Ammon's horn (tissue), 1 donor: ENCODE results near the gene PRKAR1B.

Source experiments
- DNase-seq: peaks from one replicate; pipeline ENCODE4 v3.0.0-alpha.2; 2016; ENCODE audit warnings: low spot score

PRKAR1B gene

GRCh38 chr7:727104-727805, at the start of gene PRKAR1B:
PRKAR1B (minus strand) TSS chr7:727281; CDS start chr7:711505, 15,776 bp downstream.
- DNase-seq = no peak

DNA sequence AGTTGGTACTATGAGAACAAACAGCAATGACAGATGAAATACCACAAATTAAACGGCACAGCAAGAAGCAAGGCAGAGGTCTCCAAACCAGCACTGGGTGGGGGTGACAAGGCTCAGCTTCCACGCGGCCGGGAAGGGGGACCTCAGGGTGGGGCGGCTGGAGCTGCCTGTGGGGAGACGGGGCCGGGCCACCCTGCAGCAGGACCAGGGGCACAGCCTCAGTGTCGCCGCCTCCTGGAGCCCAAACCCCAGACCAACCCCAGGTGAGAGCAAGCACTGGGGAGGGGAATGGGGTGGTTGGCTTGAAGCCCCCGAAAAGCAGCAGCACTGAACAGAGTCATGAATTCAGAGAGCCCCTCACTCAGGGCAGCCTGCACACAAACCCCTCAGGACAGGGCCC, 49.3 kb upstream of the PRKAR1B start:
- DNase-seq = no peak

DNA sequence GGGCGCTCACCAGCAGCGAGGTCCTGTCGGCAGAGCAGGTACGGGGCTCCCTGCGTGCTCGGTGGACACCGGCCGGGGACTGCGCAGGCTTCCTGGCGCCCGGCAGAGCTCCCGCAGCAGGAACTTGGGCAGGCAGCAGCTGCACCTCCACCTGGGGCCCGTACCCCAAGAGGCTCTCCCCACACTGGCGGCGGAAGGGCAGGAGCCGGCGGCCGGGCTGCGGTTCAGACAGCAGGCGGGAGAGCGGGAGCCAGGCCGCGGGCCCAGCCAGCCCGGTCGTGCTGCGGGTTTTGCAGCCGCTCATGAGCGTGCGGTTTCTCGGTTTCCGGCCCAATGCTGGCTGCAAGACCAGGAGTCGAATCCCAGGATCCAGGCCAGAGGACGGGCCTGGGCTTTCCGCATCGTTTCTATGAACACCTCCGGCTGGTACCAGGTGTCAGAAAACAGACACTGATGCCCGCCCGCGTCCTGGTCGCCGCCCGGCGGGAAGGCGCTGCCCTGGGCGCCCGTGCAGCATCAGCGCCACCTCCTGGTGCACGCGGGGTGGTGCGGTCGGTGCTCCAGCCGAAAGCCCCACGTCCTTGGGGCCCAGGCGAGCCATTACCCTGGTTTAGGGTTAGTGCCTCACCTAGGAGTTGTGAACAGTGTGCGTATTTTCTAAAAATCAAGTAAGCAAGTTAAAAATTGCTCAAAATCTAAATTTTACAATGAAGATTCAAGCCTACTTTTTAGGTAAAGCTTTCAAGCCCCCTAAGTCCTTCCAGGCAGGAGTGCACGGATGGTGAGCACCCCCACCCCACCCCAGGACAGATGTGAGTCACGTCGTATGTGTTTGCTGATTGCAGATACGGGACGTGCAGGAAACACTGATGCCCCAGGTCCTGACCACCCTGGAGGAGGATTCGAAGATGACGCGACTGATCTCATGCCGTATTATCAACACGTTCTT, 47.4 kb upstream of the PRKAR1B start:
- DNase-seq = peak; percentile 59

GRCh38 chr7:773622-773915, 46.5 kb upstream of the PRKAR1B start:
- DNase-seq = no peak

GRCh38 chr7:772861-773621, 46.0 kb upstream of the PRKAR1B start:
- no peak for DNase-seq

- DNase-seq = no peak
Measured at GRCh38 chr7:772392-772791, 45.3 kb upstream of the PRKAR1B start.

GRCh38 chr7:772005-772294, 44.9 kb upstream of the PRKAR1B start:
- DNase-seq = no peak

DNA sequence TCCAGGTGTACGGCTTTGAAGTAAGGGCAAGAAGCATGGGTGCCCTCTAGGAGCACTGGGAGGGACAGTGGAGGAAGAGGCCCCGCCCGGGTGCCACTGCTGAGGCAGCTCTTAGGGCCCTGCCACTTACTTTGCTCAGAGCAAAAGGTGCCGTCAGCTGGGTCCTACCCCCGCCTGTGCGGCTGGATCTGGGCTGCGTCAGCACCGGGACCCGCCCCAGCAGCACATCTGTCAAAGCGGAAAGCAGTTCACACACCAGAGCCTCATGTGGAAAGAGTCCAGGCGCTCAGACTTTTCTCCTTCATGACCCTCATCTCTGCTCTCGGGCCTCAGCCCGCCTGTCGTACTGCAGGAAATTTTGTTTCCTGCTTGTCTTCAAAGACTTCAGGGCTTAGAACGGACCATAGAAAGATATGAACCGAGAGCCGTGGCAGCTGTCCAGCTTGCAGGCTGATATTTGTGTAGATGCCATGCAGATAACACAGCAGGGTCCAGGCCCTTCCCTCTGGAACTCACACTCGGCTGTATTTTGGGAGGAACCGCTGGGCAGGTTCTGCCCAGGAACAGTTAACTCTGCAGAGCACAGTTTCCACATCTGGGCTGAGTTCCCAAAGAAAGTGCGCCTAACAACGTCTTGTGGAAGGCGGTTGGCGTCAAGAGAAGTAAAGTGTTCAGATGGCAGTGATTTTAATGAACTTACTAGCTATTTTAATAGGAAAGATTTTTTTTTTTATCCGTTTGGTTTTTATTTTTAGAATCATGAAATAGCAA, 44.3 kb upstream of the PRKAR1B start:
- DNase-seq = no peak

- DNase-seq = no peak
Measured at GRCh38 chr7:770741-771166, 43.7 kb upstream of the PRKAR1B start.

DNA sequence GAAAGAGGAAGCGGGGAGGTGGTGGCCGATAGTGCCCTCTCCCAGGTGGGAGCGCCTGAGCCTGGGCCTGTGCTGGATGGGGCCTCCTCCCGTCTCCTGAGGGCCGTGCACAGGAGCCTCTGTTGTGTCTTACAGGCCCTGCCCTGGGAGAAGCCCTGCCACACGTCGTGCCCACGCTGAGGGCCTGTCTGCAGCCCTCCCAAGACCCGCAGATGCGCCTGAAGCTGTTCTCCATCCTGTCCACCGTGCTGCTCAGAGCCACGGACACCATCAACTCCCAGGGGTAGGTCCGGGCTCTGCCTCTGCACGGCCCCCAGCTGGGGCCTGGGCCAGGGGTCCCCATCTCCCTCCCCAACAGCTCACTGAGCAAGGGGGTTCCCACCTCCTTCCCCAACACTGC, 43.3 kb upstream of the PRKAR1B start:
- no peak for DNase-seq

DNA sequence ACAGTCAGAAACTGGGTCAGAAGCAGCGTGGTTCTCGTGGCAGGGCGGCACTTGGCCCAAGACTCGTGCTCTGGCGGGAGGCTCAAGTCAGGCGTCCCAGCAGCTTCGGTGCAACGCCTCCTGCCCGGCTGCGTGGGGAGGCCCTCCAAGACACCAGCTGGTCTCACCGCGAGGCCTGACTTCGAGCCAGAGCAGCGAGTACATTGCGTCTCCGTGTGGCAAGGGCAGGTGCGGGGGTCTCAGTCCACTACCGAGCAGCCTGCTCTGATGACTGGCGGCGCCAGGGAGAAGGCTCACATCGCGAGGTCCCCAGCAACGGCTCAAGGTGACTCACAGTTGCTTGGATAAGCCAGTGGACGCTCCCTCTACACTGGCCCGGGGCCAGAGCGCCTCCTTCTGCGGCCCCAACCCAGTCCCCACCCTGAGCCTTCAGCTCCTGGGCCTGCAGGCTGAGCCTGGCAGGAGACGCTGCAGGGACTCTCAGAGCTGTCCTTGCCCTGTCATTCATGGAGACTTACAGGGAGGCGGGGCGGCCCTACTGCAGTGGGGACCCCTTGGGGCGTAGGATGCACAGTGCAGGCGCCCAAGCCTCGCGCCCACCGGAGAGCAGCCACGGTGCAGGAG, 41.9 kb upstream of the PRKAR1B start:
- peak; percentile 56 for DNase-seq

- DNase-seq = peak; percentile 77
Measured at GRCh38 chr7:767941-768731, 41.1 kb upstream of the PRKAR1B start.

- DNase-seq = peak; percentile 28
Measured at GRCh38 chr7:767580-767940, 40.5 kb upstream of the PRKAR1B start.

GRCh38 chr7:765383-765782, 38.3 kb upstream of the PRKAR1B start:
- no peak for DNase-seq

GRCh38 chr7:763762-764161, 36.7 kb upstream of the PRKAR1B start:
- DNase-seq = no peak

DNA sequence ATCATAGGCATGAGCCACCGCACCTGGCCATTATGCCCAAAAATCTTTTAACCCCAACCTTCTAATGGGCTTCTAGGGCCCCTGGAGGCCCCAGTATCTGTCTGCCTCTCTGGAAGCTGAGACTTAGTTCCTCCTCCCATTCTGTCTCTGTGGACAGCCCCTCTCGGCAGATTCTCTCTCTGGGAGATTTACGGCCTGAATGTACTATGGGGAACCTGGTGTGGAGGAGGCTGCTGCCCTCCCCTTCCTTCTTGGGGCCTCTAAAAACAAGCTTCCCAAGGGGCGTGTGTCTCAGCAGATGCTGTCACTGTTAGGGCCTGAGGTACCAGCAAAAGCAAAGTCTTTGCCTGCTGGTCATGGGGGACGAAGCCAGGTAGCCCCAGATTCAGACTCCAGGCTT, 35.8 kb upstream of the PRKAR1B start:
- no peak for DNase-seq

GRCh38 chr7:761631-762030, 34.5 kb upstream of the PRKAR1B start:
- no peak for DNase-seq

GRCh38 chr7:761101-761500, 34.0 kb upstream of the PRKAR1B start:
- no peak for DNase-seq

- DNase-seq = no peak
Measured at GRCh38 chr7:760006-760405, 32.9 kb upstream of the PRKAR1B start.

DNA sequence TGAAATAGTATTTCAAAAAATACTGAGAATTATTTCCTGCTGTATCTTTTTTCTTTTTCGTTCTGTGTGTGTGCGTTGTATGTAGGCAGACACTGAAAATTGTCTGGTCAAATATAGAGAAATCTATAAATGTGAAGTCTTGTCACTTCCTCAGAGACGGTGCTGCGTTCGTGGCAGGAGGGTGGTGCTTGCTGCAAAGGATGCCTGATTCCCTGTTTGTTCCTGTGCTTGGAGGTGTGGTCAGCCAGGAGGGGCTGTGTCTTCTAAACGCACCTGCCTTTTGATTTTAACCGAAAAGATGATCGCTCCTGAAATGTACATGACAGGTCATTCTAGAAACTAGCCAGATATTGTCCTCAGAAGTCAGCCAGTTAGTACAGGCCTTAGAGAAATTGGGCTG, 32.5 kb upstream of the PRKAR1B start:
- DNase-seq = no peak

- no peak for DNase-seq
Measured at GRCh38 chr7:757741-758163, 30.7 kb upstream of the PRKAR1B start.
